Esophagus muscularis mucosa (tissue), 4 donors: Measurements from ENCODE around the gene SFPQ.
"Not testable (repeated sequence)": the region's sequence is repeated elsewhere in the genome, so short reads cannot be mapped to it uniquely, and the experiment has no call there.

Experiments
- CTCF ChIP-seq, 3 experiments: fragments of 200-600 bp in 2 of 3; fragments of 450-650 bp in 1 of 3; sonication (generic) in 2 of 3; IDR thresholded peaks; one replicate each; pipeline ENCODE4 v1.5.1; 2017 to 2019; ENCODE audit warnings: antibody characterized with exemption in 3 of 3, mild to moderate bottlenecking in 2 of 3, moderate library complexity in 1 of 3
- EP300 ChIP-seq: sonication (generic); formaldehyde crosslinking; IDR thresholded peaks from one replicate; pipeline ENCODE4 v1.6.1; 2017; ENCODE audit warnings: antibody characterized with exemption
- POLR2A ChIP-seq: fragments of 450-650 bp; IDR thresholded peaks from one replicate; pipeline ENCODE4 v1.6.1; 2017; ENCODE audit warnings: antibody characterized with exemption, moderate library complexity, mild to moderate bottlenecking, low read depth
- POLR2AphosphoS5 ChIP-seq, 2 donors: sonication (generic); formaldehyde crosslinking; IDR thresholded peaks; one replicate each; pipeline ENCODE4 v1.6.1; 2017; ENCODE audit warnings: antibody characterized with exemption in 2 of 2

- TF ChIP-seq CTCF (IDR thresholded peaks at IDR 0.05); POLR2A; EP300; POLR2AphosphoS5 (IDR thresholded peaks at IDR 0.05): not testable (repeated sequence)
Measured at GRCh38 chr1:35236772-35237171, 43.8 kb upstream of the SFPQ start.
